Caco-2 (cell line): Measurements from ENCODE around the gene SPCS1. TPM values are rescaled to one million over a fixed set of nuclear protein-coding genes. Genes with fewer than 3 reads are reported as not detected.
"Not testable (repeated sequence)": the region's sequence is repeated elsewhere in the genome, so short reads cannot be mapped to it uniquely, and the experiment has no call there.

Source experiments
- BruUV-seq: library from RNA; stranded (reverse); fragments of 400-500 nt; replicated peaks from 2 replicates; lab custom pipeline; 2021; lab: Mats Ljungman, UMichigan
- CTCF ChIA-PET: fragments of 300-600 bp; sonication (Branson Sonifier 250); formaldehyde crosslinking; loops from one replicate; lab custom pipeline; 2022; ENCODE audit warnings: antibody characterized with exemption; lab: Charles Lee
- POLR2A ChIA-PET: fragments of 300-600 bp; sonication (Branson Sonifier 250); formaldehyde crosslinking; loops from one replicate; lab custom pipeline; 2022; ENCODE audit warnings: antibody characterized with exemption; lab: Charles Lee
- DNase-seq, 2 experiments: peaks; one replicate each; pipeline versions ENCODE4 v3.0.0 to v3.0.0-alpha.2; 2020 to 2022
- H3K27me3 ChIP-seq: replicated peaks from 2 replicates; pipeline ENCODE4 v1.6.0; 2011; ENCODE audit warnings: low read length; ENCODE audit not compliant: control insufficient read depth, insufficient read depth
- H3K36me3 ChIP-seq: 2 replicates; pipeline ENCODE4 v1.5.1; 2011; ENCODE audit warnings: low read length; ENCODE audit not compliant: control insufficient read depth, insufficient read depth
- H3K4me1 ChIP-seq: fragments of 250-450 bp; sonication (Bioruptor Pico); 2 replicates; pipeline ENCODE4 v1.5.1; 2020; ENCODE audit warnings: mild to moderate bottlenecking
- H3K4me3 ChIP-seq: 2 replicates; pipeline ENCODE4 v1.5.1; 2011; ENCODE audit warnings: low read depth, mild to moderate bottlenecking, control low read depth, low read length
- H3K9me3 ChIP-seq: fragments of 250-450 bp; sonication (Bioruptor Pico); 2 replicates; pipeline ENCODE4 v1.5.1; 2020; ENCODE audit warnings: mild to moderate bottlenecking, moderate library complexity
- H3K27ac Mint-ChIP-seq: one replicate; pipeline ENCODE4 v1.8.0; 2022; ENCODE audit warnings: mixed read lengths; ENCODE audit not compliant: unreplicated experiment
- H3K27me3 Mint-ChIP-seq: one replicate; pipeline ENCODE4 v1.8.0; 2022; ENCODE audit warnings: mixed read lengths; ENCODE audit not compliant: insufficient read depth, unreplicated experiment
- H3K36me3 Mint-ChIP-seq: one replicate; pipeline ENCODE4 v1.8.0; 2022; ENCODE audit warnings: mild to moderate bottlenecking, mixed read lengths; ENCODE audit not compliant: insufficient read depth, unreplicated experiment
- H3K4me1 Mint-ChIP-seq: one replicate; pipeline ENCODE4 v1.8.0; 2022; ENCODE audit warnings: low read depth, mixed read lengths; ENCODE audit not compliant: unreplicated experiment
- H3K4me3 Mint-ChIP-seq: one replicate; pipeline ENCODE4 v1.8.0; 2022; ENCODE audit warnings: mild to moderate bottlenecking, moderate library complexity, mixed read lengths; ENCODE audit not compliant: unreplicated experiment
- H3K9me3 Mint-ChIP-seq: one replicate; pipeline ENCODE4 v1.8.0; 2022; ENCODE audit warnings: mixed read lengths; ENCODE audit not compliant: unreplicated experiment
- CTCF ChIP-seq, 2 experiments: fragments of 200-600 bp in 1 of 2; IDR thresholded peaks; 1 replicate in 1 of 2; 2 replicates in 1 of 2; pipeline versions ENCODE4 v1.5.1 to v1.8.0; 2011 to 2022; ENCODE audit warnings: antibody characterized with exemption in 1 of 2, control low read depth in 1 of 2, inconsistent platforms in 1 of 2, low read depth in 1 of 2, low read length in 1 of 2, mild to moderate bottlenecking in 1 of 2, moderate library complexity in 1 of 2; ENCODE audit not compliant: insufficient read depth in 1 of 2, severe bottlenecking in 1 of 2, unreplicated experiment in 1 of 2
- intact Hi-C: fragments of 100-400 bp; cut with micrococcal nuclease; formaldehyde crosslinking; loops from one replicate; pipeline ENCODE4 v1.10.0; 2022; ENCODE audit not compliant: unreplicated experiment
- total RNA-seq: library from RNA; stranded (reverse); gene quantifications from 2 replicates; pipeline ENCODE4 v1.2.3, GENCODE V29; 2022

The SPCS1 gene
- total RNA-seq, 1 experiment from 2014 or later = 153 TPM

GRCh38 chr3:52670621-52671521 is 35.0 kb upstream of the SPCS1 start:
- no peaks in the 10 kb centered on the region for H3K4me1 ChIP-seq
- Mint-ChIP-seq H3K4me1 (no peaks in the 10 kb centered on the region), H3K4me3 (no peak overlapping the region), H3K27me3 (no peaks in the 10 kb centered on the region), H3K36me3 (peaks cover 46% of the 10 kb centered on the region), H3K9me3 (no peaks in the 10 kb centered on the region), H3K27ac (no peak overlapping the region)
- H3K36me3 ChIP-seq = peaks cover 3% of the 10 kb centered on the region
- no peak overlapping the region for H3K4me3 ChIP-seq
- BruUV-seq = no TSS peak
- intact Hi-C loops = no loop called here
- CTCF ChIA-PET = no interaction called here
- no peaks in the 10 kb centered on the region for H3K9me3 ChIP-seq
- TF ChIP-seq CTCF (IDR thresholded peaks at IDR 0.05; ENCODE audit: insufficient read depth in 1 of 2, low read depth in 1 of 2, low read length in 1 of 2, severe bottlenecking in 1 of 2, unreplicated experiment in 1 of 2) = no peak
- no peak for DNase-seq
- POLR2A ChIA-PET = no interaction called here
- H3K27me3 ChIP-seq = no peaks in the 10 kb centered on the region

- H3K36me3 Mint-ChIP-seq = peaks cover 44% of the 10 kb centered on the region
- H3K4me3 Mint-ChIP-seq = no peak overlapping the region
- H3K4me1 Mint-ChIP-seq = no peaks in the 10 kb centered on the region
- no peak for TF ChIP-seq CTCF (IDR thresholded peaks at IDR 0.05; ENCODE audit: insufficient read depth in 1 of 2, low read depth in 1 of 2, low read length in 1 of 2, severe bottlenecking in 1 of 2, unreplicated experiment in 1 of 2)
- no peaks in the 10 kb centered on the region for H3K9me3 Mint-ChIP-seq
- DNase-seq = no peak
- CTCF ChIA-PET = no interaction called here
- no peak overlapping the region for H3K4me3 ChIP-seq
- H3K27me3 Mint-ChIP-seq = no peaks in the 10 kb centered on the region
- H3K9me3 ChIP-seq = no peaks in the 10 kb centered on the region
- H3K27me3 ChIP-seq = no peaks in the 10 kb centered on the region
- no peaks in the 10 kb centered on the region for H3K4me1 ChIP-seq
- no peak overlapping the region for H3K27ac Mint-ChIP-seq
- BruUV-seq = no TSS peak
- POLR2A ChIA-PET = no interaction called here
- peaks cover 3% of the 10 kb centered on the region for H3K36me3 ChIP-seq
- intact Hi-C loops = no loop called here
These were observed 34.2 kb upstream of the SPCS1 start for GRCh38 chr3:52671676-52672075.

- peaks cover 63% of the 10 kb centered on the region for H3K36me3 Mint-ChIP-seq
- H3K27me3 Mint-ChIP-seq, H3K9me3 ChIP-seq, CTCF ChIA-PET, H3K4me3 ChIP-seq, H3K4me3 Mint-ChIP-seq, H3K4me1 Mint-ChIP-seq, H3K4me1 ChIP-seq, BruUV-seq, H3K9me3 Mint-ChIP-seq, H3K27me3 ChIP-seq, H3K36me3 ChIP-seq, H3K27ac Mint-ChIP-seq, POLR2A ChIA-PET, intact Hi-C loops, DNase-seq: not testable (repeated sequence)
These were observed 29.7 kb upstream of the SPCS1 start for GRCh38 chr3:52676201-52676600.
